Left ventricle myocardium inferior (tissue), 1 donor: ENCODE results near the gene SEC14L1. TPM values are rescaled to one million over a fixed set of nuclear protein-coding genes. Genes with fewer than 3 reads are reported as not detected.
A peak's percentile ranks its signal among the peaks of the same experiment; 100 is the strongest.

ENCODE experiments used
- DNase-seq: peaks from one replicate; pipeline ENCODE4 v3.0.0-alpha.2; 2020
- H3K27ac ChIP-seq: fragments of 200-600 bp; replicated peaks from 2 replicates; pipeline ENCODE4 v1.8.0; 2021
- H3K27me3 ChIP-seq: fragments of 200-600 bp; 2 replicates; pipeline ENCODE4 v1.8.0; 2021; ENCODE audit warnings: low read depth
- H3K36me3 ChIP-seq: fragments of 200-600 bp; 2 replicates; pipeline ENCODE4 v1.8.0; 2021
- H3K4me1 ChIP-seq: fragments of 200-600 bp; 2 replicates; pipeline ENCODE4 v1.8.0; 2021
- H3K4me3 ChIP-seq: fragments of 200-600 bp; 2 replicates; pipeline ENCODE4 v1.8.0; 2021; ENCODE audit warnings: mild to moderate bottlenecking, moderate library complexity
- H3K9me3 ChIP-seq: fragments of 200-600 bp; replicated peaks from 2 replicates; pipeline ENCODE4 v1.8.0; 2021
- CTCF ChIP-seq: fragments of 200-600 bp; IDR thresholded peaks from 2 replicates; pipeline ENCODE4 v1.8.0; 2021; ENCODE audit warnings: antibody characterized with exemption, mild to moderate bottlenecking, borderline replicate concordance
- intact Hi-C: fragments of 100-400 bp; cut with micrococcal nuclease; formaldehyde crosslinking; loops from one replicate; pipeline ENCODE4 v1.11.0; 2022
- total RNA-seq: library from RNA; stranded (reverse); fragmentation: NEBNext Ultra II Directional; extraction: Animal tissue kit (Norgen Biotek cat#: 25700); gene quantifications from one replicate; pipeline ENCODE4 v1.2.1, GENCODE V29; 2021
- donor health status: DM: no; HTN: yes; CAD: no; lungs with severe emphysema.

SEC14L1 gene
- total RNA-seq, 1 donor from 2014 or later = 55.5 TPM

- DNase-seq = no peak
- TF ChIP-seq CTCF = no peak
- no peak overlapping the region for H3K4me3 ChIP-seq
- H3K4me1 ChIP-seq = peaks cover 64% of the 10 kb centered on the region
- H3K9me3 ChIP-seq = no peaks in the 10 kb centered on the region
- peak overlapping the region; percentile 64 for H3K27ac ChIP-seq
- intact Hi-C loops = loop anchor here (10.0 kb wide), 1 partner anchor 109 kb away; no protein-coding TSS in a partner anchor
- peaks cover 99% of the 10 kb centered on the region for H3K36me3 ChIP-seq
- H3K27me3 ChIP-seq = no peaks in the 10 kb centered on the region
These were observed 62.7 kb downstream of the SEC14L1 start for GRCh38 chr17:77203436-77203835.

DNA sequence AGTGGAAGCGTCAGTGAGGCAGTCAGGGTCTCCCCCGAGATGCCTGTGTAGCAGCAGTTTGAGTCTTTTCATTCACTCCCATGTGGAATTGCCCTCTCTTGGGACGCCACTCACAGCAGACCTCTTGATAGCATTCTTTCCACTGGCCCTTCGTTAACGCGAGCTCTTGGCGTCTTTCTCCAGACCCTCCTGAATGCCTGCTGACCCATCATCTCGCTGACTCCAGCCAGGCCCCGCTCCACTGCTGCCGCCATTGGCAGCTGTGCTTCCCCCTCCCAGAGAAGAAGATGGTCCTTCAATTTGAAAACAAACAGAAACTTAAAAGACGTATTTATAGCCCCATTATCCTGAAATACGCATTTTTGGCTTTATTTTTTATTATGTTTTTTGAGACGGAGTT, 63.1 kb downstream of the SEC14L1 start:
- TF ChIP-seq CTCF = no peak
- DNase-seq = no peak
- Histone ChIP-seq H3K4me3 (no peak overlapping the region), H3K9me3 (no peaks in the 10 kb centered on the region), H3K27ac (peak overlapping the region; percentile 64), H3K27me3 (no peaks in the 10 kb centered on the region), H3K4me1 (peaks cover 68% of the 10 kb centered on the region), H3K36me3 (peaks cover 97% of the 10 kb centered on the region)
- intact Hi-C loops = loop anchor here (10.0 kb wide), 1 partner anchor 109 kb away; no protein-coding TSS in a partner anchor

DNA sequence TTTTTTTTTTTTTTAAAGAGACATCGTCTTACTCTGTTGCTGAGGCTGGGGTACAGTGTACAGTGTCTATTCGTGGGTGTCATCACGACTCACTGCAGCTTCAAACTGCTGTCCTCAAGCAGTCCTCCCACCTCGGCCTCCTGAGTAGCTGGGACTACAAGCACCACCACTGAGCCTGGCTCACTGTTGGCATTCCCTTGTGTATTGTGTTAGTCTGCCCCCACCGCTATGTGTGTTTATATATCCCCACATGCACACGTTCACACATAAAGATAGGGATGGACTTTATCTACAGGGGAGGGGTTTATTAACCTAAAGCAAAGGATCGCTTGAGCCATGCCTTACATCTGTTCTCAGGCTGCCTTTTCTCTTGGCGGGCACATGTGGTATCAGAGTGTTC, 63.8 kb downstream of the SEC14L1 start:
- Histone ChIP-seq H3K4me3 (no peak overlapping the region), H3K36me3 (peaks cover 97% of the 10 kb centered on the region), H3K27ac (peak overlapping the region; percentile 64), H3K27me3 (no peaks in the 10 kb centered on the region), H3K4me1 (peaks cover 75% of the 10 kb centered on the region), H3K9me3 (no peaks in the 10 kb centered on the region)
- no peak for TF ChIP-seq CTCF
- intact Hi-C loops = loop anchor here (10.0 kb wide), 1 partner anchor 110 kb away; no protein-coding TSS in a partner anchor
- no peak for DNase-seq

DNA sequence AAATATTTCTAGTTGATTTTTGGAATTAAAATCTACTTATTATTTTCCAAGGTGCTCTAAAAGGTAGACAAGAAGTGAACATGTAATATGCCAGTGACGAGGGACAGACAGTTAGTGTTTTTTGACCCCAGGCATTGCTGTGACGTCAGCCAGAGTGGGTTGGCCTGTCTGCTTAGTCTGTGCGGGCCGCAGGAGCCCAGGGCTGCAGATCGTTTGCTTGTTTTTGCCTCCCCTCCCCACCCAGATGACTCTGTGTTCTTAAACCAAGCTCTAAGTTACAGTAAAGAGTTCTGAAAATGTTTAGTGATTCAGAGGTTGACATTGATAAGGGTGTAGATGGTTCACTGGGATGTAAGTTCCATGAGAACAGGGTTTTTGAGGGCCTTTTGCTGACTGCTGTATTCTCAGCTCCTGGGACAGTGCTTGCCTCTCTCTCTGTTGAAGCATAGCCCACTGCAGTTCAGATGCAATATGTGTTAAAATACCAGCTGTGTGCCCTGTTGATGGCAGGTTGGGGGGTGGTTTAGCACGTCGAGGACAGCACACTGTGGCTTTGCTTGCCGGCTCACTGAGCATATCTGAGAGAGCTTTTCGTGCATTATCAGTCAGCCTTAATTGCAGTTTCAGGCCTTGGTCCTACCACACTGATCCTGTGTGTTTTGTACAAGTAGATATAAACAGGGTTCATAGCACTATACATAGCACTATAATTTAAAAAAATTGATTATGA, 64.8 kb downstream of the SEC14L1 start:
- H3K27me3 ChIP-seq = no peaks in the 10 kb centered on the region
- peaks cover 97% of the 10 kb centered on the region for H3K36me3 ChIP-seq
- peak overlapping the region; percentile 64 for H3K27ac ChIP-seq
- no peak overlapping the region for H3K4me3 ChIP-seq
- DNase-seq = no peak
- H3K4me1 ChIP-seq = peaks cover 83% of the 10 kb centered on the region
- intact Hi-C loops = loop anchor here (10.0 kb wide), 1 partner anchor 111 kb away; no protein-coding TSS in a partner anchor
- H3K9me3 ChIP-seq = no peaks in the 10 kb centered on the region
- no peak for TF ChIP-seq CTCF

DNA sequence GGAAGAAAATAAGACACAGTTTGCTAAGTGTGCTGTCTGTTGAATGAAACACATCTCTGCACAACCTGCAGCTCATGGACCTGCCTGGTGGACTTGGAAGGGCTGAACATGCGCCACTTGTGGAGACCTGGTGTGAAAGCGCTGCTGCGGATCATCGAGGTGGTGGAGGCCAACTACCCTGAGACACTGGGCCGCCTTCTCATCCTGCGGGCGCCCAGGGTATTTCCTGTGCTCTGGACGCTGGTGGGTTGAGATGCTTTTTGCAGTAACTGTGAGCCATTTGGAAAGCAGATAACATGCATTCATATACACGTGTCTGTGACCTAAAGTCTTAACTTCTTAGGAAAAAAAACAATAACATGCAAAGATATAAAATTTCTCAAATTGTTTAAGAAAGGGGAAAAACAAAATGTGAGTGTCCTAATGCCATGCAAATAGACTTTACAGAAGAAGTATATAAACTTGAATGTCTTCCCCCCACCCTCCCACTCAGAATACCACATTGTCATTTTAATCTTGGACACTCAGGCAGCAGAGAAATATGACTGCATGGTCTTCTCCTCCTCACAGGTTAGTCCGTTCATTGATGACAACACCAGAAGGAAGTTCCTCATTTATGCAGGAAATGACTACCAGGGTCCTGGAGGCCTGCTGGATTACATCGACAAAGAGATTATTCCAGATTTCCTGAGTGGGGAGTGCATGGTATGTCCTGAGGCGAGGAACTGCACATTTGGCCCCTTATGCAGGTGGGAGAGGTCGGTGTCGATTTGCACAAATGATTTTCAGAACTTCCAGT, 65.6 kb downstream of the SEC14L1 start:
- TF ChIP-seq CTCF = no peak
- Histone ChIP-seq H3K27me3 (no peaks in the 10 kb centered on the region), H3K4me3 (no peak overlapping the region), H3K9me3 (no peaks in the 10 kb centered on the region), H3K4me1 (peaks cover 84% of the 10 kb centered on the region), H3K36me3 (peaks cover 97% of the 10 kb centered on the region), H3K27ac (peak overlapping the region; percentile 64)
- DNase-seq = no peak
- intact Hi-C loops = loop anchor here (10.0 kb wide), 1 partner anchor 112 kb away; no protein-coding TSS in a partner anchor
